Measurements from ENCODE around the gene CACNB2. TPM values are rescaled to one million over a fixed set of nuclear protein-coding genes. Genes with fewer than 3 reads are reported as not detected.
"Not testable (repeated sequence)": the region's sequence is repeated elsewhere in the genome, so short reads cannot be mapped to it uniquely, and the experiment has no call there.

CACNB2 gene
- total RNA-seq, 6 experiments from 2014 or later = not detected

DNA sequence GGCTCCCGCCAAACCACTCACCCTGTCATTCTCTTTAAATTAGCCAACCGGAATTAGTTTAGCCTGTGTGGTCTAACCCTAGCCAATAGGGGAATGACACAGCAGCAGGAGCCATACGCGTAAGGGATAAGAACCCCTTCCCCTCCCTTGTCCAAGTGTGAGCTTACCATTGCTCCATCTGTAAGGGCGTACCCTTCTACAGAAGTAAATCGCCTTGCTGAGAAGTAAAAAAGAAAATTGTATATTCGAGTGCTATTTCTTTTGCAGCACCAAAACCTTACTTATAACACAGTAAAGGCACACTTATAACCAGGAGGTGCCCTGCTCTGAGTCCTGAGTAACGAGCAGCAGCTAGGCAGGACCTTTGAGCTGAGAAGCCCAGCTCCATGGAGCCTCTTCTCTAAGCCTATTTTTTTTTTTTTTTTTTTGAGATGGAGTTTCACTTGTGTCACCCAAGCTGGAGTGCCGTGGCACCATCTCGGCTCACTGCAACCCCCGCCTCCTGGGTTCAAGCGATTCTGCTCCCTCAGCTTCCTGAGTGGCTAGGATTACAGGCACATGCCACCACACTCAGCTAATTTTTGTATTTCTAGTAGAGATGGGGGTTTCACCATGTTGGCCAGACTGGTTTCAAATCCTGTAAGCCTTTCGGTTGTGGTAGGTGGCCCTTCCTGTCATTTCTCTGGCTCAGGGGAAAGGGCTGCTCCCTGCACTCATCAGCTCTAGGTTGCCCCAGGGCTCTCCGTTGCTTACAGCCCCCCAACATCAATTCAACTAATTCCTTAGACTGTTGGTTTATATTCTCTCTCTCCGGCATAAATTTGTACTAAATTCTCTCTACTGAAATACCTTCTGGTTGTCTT lies 437.8 kb downstream of the CACNB2 start:
- Mint-ChIP-seq H3K36me3 (ENCODE audit: low read depth) (peaks cover 31% of the 10 kb centered on the region), H3K4me3 (no peak overlapping the region), H3K27me3 (ENCODE audit: insufficient read depth) (peaks cover 3% of the 10 kb centered on the region; the same call in 1 of the 2 replicates), H3K4me1 (ENCODE audit: low read depth) (peaks cover 27% of the 10 kb centered on the region), H3K9me3 (peaks cover 20% of the 10 kb centered on the region), H3K27ac (no peak overlapping the region)
- TF ChIP-seq, protein P1, sequence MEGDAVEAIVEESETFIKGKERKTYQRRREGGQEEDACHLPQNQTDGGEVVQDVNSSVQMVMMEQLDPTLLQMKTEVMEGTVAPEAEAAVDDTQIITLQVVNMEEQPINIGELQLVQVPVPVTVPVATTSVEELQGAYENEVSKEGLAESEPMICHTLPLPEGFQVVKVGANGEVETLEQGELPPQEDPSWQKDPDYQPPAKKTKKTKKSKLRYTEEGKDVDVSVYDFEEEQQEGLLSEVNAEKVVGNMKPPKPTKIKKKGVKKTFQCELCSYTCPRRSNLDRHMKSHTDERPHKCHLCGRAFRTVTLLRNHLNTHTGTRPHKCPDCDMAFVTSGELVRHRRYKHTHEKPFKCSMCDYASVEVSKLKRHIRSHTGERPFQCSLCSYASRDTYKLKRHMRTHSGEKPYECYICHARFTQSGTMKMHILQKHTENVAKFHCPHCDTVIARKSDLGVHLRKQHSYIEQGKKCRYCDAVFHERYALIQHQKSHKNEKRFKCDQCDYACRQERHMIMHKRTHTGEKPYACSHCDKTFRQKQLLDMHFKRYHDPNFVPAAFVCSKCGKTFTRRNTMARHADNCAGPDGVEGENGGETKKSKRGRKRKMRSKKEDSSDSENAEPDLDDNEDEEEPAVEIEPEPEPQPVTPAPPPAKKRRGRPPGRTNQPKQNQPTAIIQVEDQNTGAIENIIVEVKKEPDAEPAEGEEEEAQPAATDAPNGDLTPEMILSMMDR (IDR thresholded peaks at IDR 0.05) = no peak
- no peak for DNase-seq

DNA sequence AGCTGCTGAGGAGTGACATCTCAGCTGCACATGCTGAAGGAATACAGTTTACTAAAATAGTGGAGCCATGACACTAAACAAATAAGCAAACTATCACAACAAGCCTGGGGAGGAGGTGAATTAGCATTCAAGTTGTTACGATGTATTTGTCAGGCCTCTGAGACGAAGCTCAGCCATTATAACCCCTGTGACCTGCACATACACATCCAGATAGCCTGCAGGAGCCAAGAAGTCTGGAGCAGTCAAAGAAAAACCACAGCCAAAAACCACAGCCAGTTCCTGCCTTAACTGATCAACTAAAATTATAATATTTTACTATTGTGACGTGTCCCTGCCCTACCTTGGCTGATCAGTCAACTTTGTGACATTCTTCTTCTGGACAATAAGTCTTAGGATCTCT lies 442.6 kb downstream of the CACNB2 start:
- H3K27me3 Mint-ChIP-seq (ENCODE audit: insufficient read depth) = no peaks in the 10 kb centered on the region; the same call in 1 of the 2 replicates
- H3K9me3 Mint-ChIP-seq = peaks cover 6% of the 10 kb centered on the region
- H3K36me3 Mint-ChIP-seq (ENCODE audit: low read depth) = peaks cover 49% of the 10 kb centered on the region
- DNase-seq = peak; percentile 43
- H3K27ac Mint-ChIP-seq = peak overlapping the region; percentile 40; the same call in 1 of the 2 replicates
- TF ChIP-seq, protein P1 (IDR thresholded peaks at IDR 0.05) = no peak
- 0 out of 2 replicates have a peak overlapping the region, but pooled peaks have one; percentile 5 for H3K4me3 Mint-ChIP-seq
- H3K4me1 Mint-ChIP-seq (ENCODE audit: low read depth) = peaks cover 37% of the 10 kb centered on the region

DNA sequence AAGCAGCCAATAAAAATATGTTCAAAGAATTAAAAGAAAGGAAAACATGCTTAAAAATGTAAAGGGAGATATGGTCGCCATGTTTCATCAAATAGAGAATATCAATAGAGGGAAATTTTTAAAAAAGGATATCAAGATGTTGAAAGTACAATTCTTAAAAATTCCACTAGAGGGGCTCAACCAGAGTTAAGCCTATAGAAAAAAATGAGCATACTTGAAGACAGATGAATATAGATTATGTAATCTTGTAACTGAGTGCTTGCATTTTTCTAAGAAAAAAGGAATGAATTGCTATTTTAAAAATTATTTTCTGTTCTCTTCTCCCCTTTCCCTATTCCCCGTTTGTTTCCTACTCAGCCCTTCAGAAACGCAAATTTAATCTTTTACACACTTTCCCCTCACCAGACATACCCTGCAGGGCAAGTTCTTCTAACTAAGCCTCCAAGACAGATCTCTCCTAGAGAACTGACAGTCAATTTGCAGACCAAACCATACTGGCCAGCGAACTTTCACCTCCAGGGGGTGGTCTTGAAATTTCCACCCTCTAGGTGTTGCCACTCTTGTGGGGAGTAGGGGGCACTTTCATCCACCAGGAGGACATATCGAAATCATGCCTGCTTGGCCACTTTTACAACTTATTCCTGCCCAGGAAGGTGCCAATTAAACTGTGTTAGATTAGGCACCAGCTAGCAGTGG lies 443.5 kb downstream of the CACNB2 start:
- Mint-ChIP-seq H3K9me3 (peaks cover under 1% of the 10 kb centered on the region; the same call in 1 of the 2 replicates), H3K27ac (no peak overlapping the region), H3K36me3 (ENCODE audit: low read depth) (peaks cover 42% of the 10 kb centered on the region), H3K27me3 (ENCODE audit: insufficient read depth) (no peaks in the 10 kb centered on the region; the same call in 1 of the 2 replicates), H3K4me3 (no peak overlapping the region), H3K4me1 (ENCODE audit: low read depth) (peaks cover 37% of the 10 kb centered on the region)
- TF ChIP-seq, protein P1 (IDR thresholded peaks at IDR 0.05) = peak; percentile 70
- no peak for DNase-seq

DNA sequence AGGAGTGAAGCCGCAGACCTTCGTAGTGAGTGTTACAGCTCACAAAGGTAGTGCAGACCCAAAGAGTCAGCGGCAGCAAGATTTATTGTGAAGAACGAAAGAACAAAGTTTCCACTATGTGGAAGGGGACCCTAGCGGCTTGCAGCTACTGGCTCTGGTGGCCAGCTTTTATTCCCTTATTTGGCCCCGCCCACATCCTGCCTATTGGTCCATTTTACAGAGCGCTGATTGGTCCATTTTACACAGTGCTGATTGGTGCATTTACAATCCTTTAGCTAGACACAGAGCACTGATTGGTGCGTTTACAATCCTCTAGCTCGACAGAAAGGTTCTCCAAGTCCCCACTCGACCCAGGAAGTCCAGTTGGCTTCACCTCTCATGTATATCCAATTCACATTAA lies 446.4 kb downstream of the CACNB2 start:
- not testable (repeated sequence) for H3K27ac Mint-ChIP-seq; H3K27me3 Mint-ChIP-seq (ENCODE audit: insufficient read depth); H3K4me3 Mint-ChIP-seq; H3K9me3 Mint-ChIP-seq; DNase-seq
- Mint-ChIP-seq H3K4me1 (ENCODE audit: low read depth) (peaks cover 24% of the 10 kb centered on the region), H3K36me3 (ENCODE audit: low read depth) (peaks cover 40% of the 10 kb centered on the region)

DNA sequence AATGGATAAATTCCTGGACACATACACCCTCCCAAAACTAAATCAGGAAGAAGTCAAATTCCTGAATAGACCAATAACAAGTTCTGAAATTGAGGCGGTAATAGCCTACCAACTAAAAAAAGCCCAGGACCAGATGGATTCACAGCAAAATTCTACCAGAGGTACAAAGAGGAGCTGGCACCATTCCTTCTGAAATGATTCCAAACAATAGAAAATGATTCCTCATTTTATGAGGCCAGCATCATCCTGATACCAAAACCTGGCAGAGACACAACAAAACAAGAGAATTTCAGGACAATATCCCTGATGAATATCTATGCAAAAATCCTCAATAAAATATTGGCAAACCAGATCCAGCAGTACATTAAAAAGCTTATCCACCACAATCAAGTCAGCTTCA lies 450.9 kb downstream of the CACNB2 start:
- not testable (repeated sequence) for H3K4me1 Mint-ChIP-seq (ENCODE audit: low read depth); DNase-seq; H3K27me3 Mint-ChIP-seq (ENCODE audit: insufficient read depth); H3K9me3 Mint-ChIP-seq; H3K27ac Mint-ChIP-seq; H3K4me3 Mint-ChIP-seq
- H3K36me3 Mint-ChIP-seq (ENCODE audit: low read depth) = peaks cover 23% of the 10 kb centered on the region

Other genes starting within 250 kb of the CACNB2 start
- gene SLC39A12, start 188.5 kb upstream of the CACNB2 start, total RNA-seq (2021; fragmentation: NEBNext Ultra II Directional; extraction: Animal tissue kit (Norgen Biotek cat#: 25700)) = not detected

Measured in HFFc6 (cell line).